Testis (tissue), 3 donors: ENCODE results near the gene LYSMD1. TPM values are rescaled to one million over a fixed set of nuclear protein-coding genes. Genes with fewer than 3 reads are reported as not detected.

ENCODE experiments used
- DNase-seq: peaks from one replicate; pipeline ENCODE4 v3.0.0-alpha.2; 2019
- H3K27ac ChIP-seq, 2 donors: fragments of 200-600 bp; sonication (generic); one replicate each; pipeline ENCODE4 v1.5.1; 2019
- H3K27me3 ChIP-seq: fragments of 200-600 bp; sonication (generic); one replicate; pipeline ENCODE4 v1.5.1; 2019
- H3K36me3 ChIP-seq: fragments of 200-600 bp; sonication (generic); one replicate; pipeline ENCODE4 v1.5.1; 2017; ENCODE audit warnings: low read depth; ENCODE audit errors: missing control alignments
- H3K4me1 ChIP-seq: fragments of 200-600 bp; sonication (generic); one replicate; pipeline ENCODE4 v1.5.1; 2019
- H3K4me3 ChIP-seq, 2 donors: fragments of 200-600 bp; sonication (generic); one replicate each; pipeline ENCODE4 v1.5.1; 2017 to 2019
- H3K9me3 ChIP-seq: fragments of 200-600 bp; sonication (generic); one replicate; pipeline ENCODE4 v1.5.1; 2017
- CTCF ChIP-seq, 3 experiments: fragments of 450-650 bp in 2 of 3; fragments of 200-600 bp in 1 of 3; sonication (generic) in 1 of 3; IDR thresholded peaks; one replicate each; pipeline ENCODE4 v1.5.1; 2016 to 2019; ENCODE audit warnings: antibody characterized with exemption in 3 of 3, mild to moderate bottlenecking in 2 of 3, moderate library complexity in 1 of 3
- POLR2A ChIP-seq: fragments of 450-650 bp; IDR thresholded peaks from one replicate; pipeline ENCODE4 v1.6.1; 2017; ENCODE audit warnings: antibody characterized with exemption, mild to moderate bottlenecking, moderate library complexity
- WGBS, 2 donors: methylation state at CpG; one replicate each; pipeline ENCODE4 v1.1.5; 2018; 5-methylcytosine and 5-hydroxymethylcytosine counted together
- intact Hi-C: fragments of 100-400 bp; cut with DNase I; formaldehyde crosslinking; loops from one replicate; pipeline ENCODE4 v1.15.1; 2023; ENCODE audit warnings: low total_unique reads
- polyA plus RNA-seq: library from polyadenylated mRNA; stranded (reverse); fragments of 350-450 nt; fragmentation: Illumina TruSeq; extraction: RNeasy Lipid Tissue Mini Kit (QIAGEN cat#74804); gene quantifications from one replicate; pipeline ENCODE4 v1.2.3, GENCODE V29; 2014; ENCODE audit warnings: low read depth, low replicate concordance; ENCODE audit not compliant: insufficient read depth
- total RNA-seq, 2 donors: library from RNA; depleted of rRNA; stranded (reverse); fragments of >200 nt; gene quantifications; one replicate each; pipeline ENCODE4 v1.2.3, GENCODE V29; 2016

LYSMD1 gene
- total and polyA plus RNA-seq, 3 donors from 2014 or later, result 9.5 to 17.0 (median 14.9) TPM

GRCh38 chr1:151187205-151187604 is 21.5 kb upstream of the LYSMD1 start:
- Histone ChIP-seq H3K4me3 (no peak overlapping the region), H3K4me1 (peaks cover 17% of the 10 kb centered on the region), H3K36me3 (no peaks in the 10 kb centered on the region), H3K27ac (no peak overlapping the region), H3K27me3 (no peaks in the 10 kb centered on the region), H3K9me3 (no peaks in the 10 kb centered on the region)
- intact Hi-C loops, result no loop called here
- no peak for DNase-seq
- WGBS, 2 donors, result 86 to 90% methylated on average over 1 of the region's 1 CpG
- no peak for TF ChIP-seq POLR2A
- TF ChIP-seq CTCF (IDR thresholded peaks at IDR 0.05), result no peak

- no peaks in the 10 kb centered on the region for H3K27me3 ChIP-seq
- peaks cover 11% of the 10 kb centered on the region for H3K4me1 ChIP-seq
- WGBS, 2 donors, result 91 to 94% methylated on average over 10 of the region's 10 CpGs
- H3K36me3 ChIP-seq, result no peaks in the 10 kb centered on the region
- H3K27ac ChIP-seq, result no peak overlapping the region
- intact Hi-C loops, result no loop called here
- TF ChIP-seq POLR2A, result no peak
- TF ChIP-seq CTCF (IDR thresholded peaks at IDR 0.05), result no peak
- H3K9me3 ChIP-seq, result no peaks in the 10 kb centered on the region
- no peak for DNase-seq
- H3K4me3 ChIP-seq, result no peak overlapping the region
Measured at GRCh38 chr1:151184211-151184610, 18.5 kb upstream of the LYSMD1 start.

- DNase-seq, result no peak
- H3K27me3 ChIP-seq, result no peaks in the 10 kb centered on the region
- no peaks in the 10 kb centered on the region for H3K9me3 ChIP-seq
- intact Hi-C loops, result no loop called here
- H3K4me3 ChIP-seq, result no peak overlapping the region
- H3K4me1 ChIP-seq, result no peaks in the 10 kb centered on the region
- 92 to 93% methylated on average over 17 of the region's 17 CpGs for WGBS, 2 donors
- TF ChIP-seq CTCF (IDR thresholded peaks at IDR 0.05) (no peak), POLR2A (no peak)
- no peak overlapping the region for H3K27ac ChIP-seq
- H3K36me3 ChIP-seq, result peaks cover 4% of the 10 kb centered on the region
Measured at GRCh38 chr1:151176514-151177045, 10.9 kb upstream of the LYSMD1 start.

- Histone ChIP-seq H3K9me3 (no peaks in the 10 kb centered on the region), H3K36me3 (peaks cover 4% of the 10 kb centered on the region), H3K4me1 (no peaks in the 10 kb centered on the region), H3K27ac (no peak within 1 kb of the TSS), H3K4me3 (no peak within 1 kb of the TSS), H3K27me3 (no peaks in the 10 kb centered on the region)
- intact Hi-C loops, result no loop called here
- TF ChIP-seq POLR2A (no peak), CTCF (IDR thresholded peaks at IDR 0.05) (peak in 2 of 3 experiments; percentile 13 to 45)
- DNase-seq, result no peak
- WGBS, 2 donors, result 61 to 74% methylated on average over 4 of the region's 4 CpGs
Measured at GRCh38 chr1:151175863-151176262, 10.2 kb upstream of the LYSMD1 start, which contains the start of gene TMOD4. TSS of gene TMOD4 (minus strand) at chr1:151175981. CDS start at chr1:151174875, 1,106 bp downstream.

GRCh38 chr1:151175041-151175741 is 9.5 kb upstream of the LYSMD1 start:
- Histone ChIP-seq H3K4me3 (no peak overlapping the region), H3K27ac (no peak overlapping the region), H3K27me3 (no peaks in the 10 kb centered on the region), H3K9me3 (no peaks in the 10 kb centered on the region), H3K36me3 (peaks cover 4% of the 10 kb centered on the region), H3K4me1 (no peaks in the 10 kb centered on the region)
- 64 to 77% methylated on average over 6 of the region's 6 CpGs for WGBS, 2 donors
- intact Hi-C loops, result no loop called here
- no peak for DNase-seq
- TF ChIP-seq POLR2A (no peak), CTCF (IDR thresholded peaks at IDR 0.05) (no peak)
